Measurements from ENCODE around the gene MAMLD1. TPM values are rescaled to one million over a fixed set of nuclear protein-coding genes. Genes with fewer than 3 reads are reported as not detected.

MAMLD1 gene
- total and polyA plus RNA-seq, 2 experiments from 2014 or later = 4.1 to 9.0 TPM

DNA sequence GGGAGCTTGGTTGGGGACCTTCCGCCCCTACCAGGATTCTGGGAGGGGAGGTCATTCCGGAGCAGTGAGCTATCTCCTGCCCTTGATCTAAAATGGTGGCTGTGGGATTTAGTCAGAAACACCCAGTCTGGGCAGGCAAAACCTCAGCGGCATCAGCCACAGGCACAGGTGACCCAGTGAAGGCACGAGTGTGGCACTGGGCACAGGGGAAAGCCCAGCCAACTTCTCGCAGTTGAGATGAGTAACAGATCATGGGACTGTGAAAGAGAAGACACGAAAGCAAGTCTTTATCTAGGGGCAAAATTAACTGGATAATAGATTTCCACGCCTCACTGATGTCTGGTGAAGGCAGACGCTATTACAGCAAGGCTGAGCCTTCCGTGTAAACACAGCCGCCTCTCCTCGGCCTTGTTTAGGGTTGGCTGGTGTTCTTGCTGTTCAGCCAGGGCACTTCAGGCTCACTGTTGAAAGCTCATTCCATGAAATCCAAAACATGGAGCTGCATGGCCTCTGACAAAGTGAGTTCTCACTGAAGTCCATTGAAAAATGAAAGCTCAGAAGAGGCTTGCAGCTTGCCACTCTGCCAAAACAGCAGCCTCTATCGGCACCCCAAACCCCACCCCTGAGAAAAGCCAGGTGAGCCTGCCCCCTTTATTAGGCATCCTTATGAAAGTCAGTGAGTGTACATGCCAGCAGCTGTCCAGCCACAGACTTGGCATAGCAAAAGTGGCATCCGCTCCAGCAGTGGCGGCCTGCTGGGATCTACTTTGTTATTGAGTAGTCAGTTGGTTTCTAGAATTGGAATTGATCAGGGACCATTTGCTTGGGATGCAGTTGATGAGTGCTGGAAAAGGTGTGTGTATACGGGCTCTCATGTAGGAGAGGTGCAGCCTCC, 103.0 kb downstream of the MAMLD1 start:
- TF ChIP-seq EZH2 (IDR thresholded peaks at IDR 0.05; ENCODE audit: insufficient read depth, poor library complexity, severe bottlenecking) (no peak), EZH2phosphoT487 (IDR thresholded peaks at IDR 0.05; ENCODE audit: insufficient read depth, low read depth) (no peak)
- WGBS, 2 experiments (ENCODE audit: low coverage in 1 of 2, low lambda C conversion rate in 2 of 2, missing lambda C conversion rate in 2 of 2) = 71 to 73% methylated on average over 13 to 15 of the region's 15 CpGs

DNA sequence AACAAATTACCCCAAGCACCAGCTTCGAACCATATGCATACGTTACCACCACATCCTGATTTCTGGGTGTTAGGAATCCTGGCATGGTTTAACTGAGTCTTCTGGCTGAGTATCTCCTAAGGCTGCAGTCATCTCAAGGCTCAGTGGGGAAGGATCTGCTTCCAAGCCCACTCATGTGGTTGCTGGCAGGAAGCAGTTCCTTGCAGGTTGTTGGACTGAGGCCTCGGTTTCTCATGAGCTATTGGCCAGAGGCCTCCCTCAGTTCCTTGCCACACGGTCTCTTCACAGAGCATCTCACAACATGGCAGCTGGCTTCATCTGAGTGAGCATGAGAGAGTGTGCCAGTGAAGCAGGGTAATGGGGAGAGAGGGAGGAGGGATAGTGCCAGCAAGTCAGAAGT, 109.2 kb downstream of the MAMLD1 start:
- Histone ChIP-seq H3K27ac (no peak overlapping the region), H3K9ac (no peak overlapping the region), H3K9me3 (ENCODE audit: low read depth) (no peaks in the 10 kb centered on the region), H3K4me1 (ENCODE audit: insufficient read depth) (no peaks in the 10 kb centered on the region), H3K9me2 (ENCODE audit: insufficient read depth) (no peaks in the 10 kb centered on the region), H4K20me1 (ENCODE audit: insufficient read depth) (no peaks in the 10 kb centered on the region), H3K27me3 (replicated peaks; ENCODE audit: insufficient read depth) (no peaks in the 10 kb centered on the region), H3F3A (ENCODE audit: insufficient read depth) (no peaks in the 10 kb centered on the region), H3K36me3 (ENCODE audit: low read depth) (no peaks in the 10 kb centered on the region), H3K79me2 (ENCODE audit: insufficient read depth) (no peaks in the 10 kb centered on the region), H2AFZ (no peak overlapping the region), H3K4me3 (no peak overlapping the region), H3K4me2 (ENCODE audit: unreplicated experiment) (no peak overlapping the region)
- 95 to 100% methylated on average over 3 to 4 of the region's 4 CpGs for WGBS, 2 experiments (ENCODE audit: low coverage in 1 of 2, low lambda C conversion rate in 2 of 2, missing lambda C conversion rate in 2 of 2)
- no peak for TF ChIP-seq EZH2phosphoT487 (IDR thresholded peaks at IDR 0.05; ENCODE audit: insufficient read depth, low read depth)
- no peak for TF ChIP-seq EZH2 (IDR thresholded peaks at IDR 0.05; ENCODE audit: insufficient read depth, poor library complexity, severe bottlenecking)
- in situ Hi-C loops (cut with MboI) = no loop called here
- no peak for DNase-seq

More for the DNA sequence above, 103.0 kb downstream of the MAMLD1 start:
- Histone ChIP-seq H3K4me2 (ENCODE audit: unreplicated experiment) (no peak overlapping the region), H3K9me2 (ENCODE audit: insufficient read depth) (no peaks in the 10 kb centered on the region), H3K9ac (no peak overlapping the region), H3K36me3 (ENCODE audit: low read depth) (no peaks in the 10 kb centered on the region), H3K9me3 (ENCODE audit: low read depth) (no peaks in the 10 kb centered on the region), H3K4me1 (ENCODE audit: insufficient read depth) (no peaks in the 10 kb centered on the region), H3K27ac (no peak overlapping the region), H2AFZ (no peak overlapping the region), H3F3A (ENCODE audit: insufficient read depth) (no peaks in the 10 kb centered on the region), H3K27me3 (replicated peaks; ENCODE audit: insufficient read depth) (no peaks in the 10 kb centered on the region), H4K20me1 (ENCODE audit: insufficient read depth) (no peaks in the 10 kb centered on the region), H3K79me2 (ENCODE audit: insufficient read depth) (no peaks in the 10 kb centered on the region), H3K4me3 (no peak overlapping the region)
- in situ Hi-C loops (cut with MboI) = no loop called here
- no peak for DNase-seq

GRCh38 chrX:150473371-150473770, 110.3 kb downstream of the MAMLD1 start:
- Histone ChIP-seq H3K79me2 (ENCODE audit: insufficient read depth) (no peaks in the 10 kb centered on the region), H3K27me3 (replicated peaks; ENCODE audit: insufficient read depth) (no peaks in the 10 kb centered on the region), H3K27ac (no peak overlapping the region), H3K9me2 (ENCODE audit: insufficient read depth) (no peaks in the 10 kb centered on the region), H2AFZ (no peak overlapping the region), H4K20me1 (ENCODE audit: insufficient read depth) (no peaks in the 10 kb centered on the region), H3K4me1 (ENCODE audit: insufficient read depth) (no peaks in the 10 kb centered on the region), H3K9me3 (ENCODE audit: low read depth) (no peaks in the 10 kb centered on the region), H3K36me3 (ENCODE audit: low read depth) (no peaks in the 10 kb centered on the region), H3F3A (ENCODE audit: insufficient read depth) (no peaks in the 10 kb centered on the region), H3K9ac (no peak overlapping the region), H3K4me3 (no peak overlapping the region), H3K4me2 (ENCODE audit: unreplicated experiment) (no peak overlapping the region)
- WGBS, 2 experiments (ENCODE audit: low coverage in 1 of 2, low lambda C conversion rate in 2 of 2, missing lambda C conversion rate in 2 of 2) = 98 to 100% methylated on average over 6 to 7 of the region's 8 CpGs
- no peak for DNase-seq
- in situ Hi-C loops (cut with MboI) = no loop called here
- no peak for TF ChIP-seq EZH2 (IDR thresholded peaks at IDR 0.05; ENCODE audit: insufficient read depth, poor library complexity, severe bottlenecking)
- TF ChIP-seq EZH2phosphoT487 (IDR thresholded peaks at IDR 0.05; ENCODE audit: insufficient read depth, low read depth) = no peak

DNA sequence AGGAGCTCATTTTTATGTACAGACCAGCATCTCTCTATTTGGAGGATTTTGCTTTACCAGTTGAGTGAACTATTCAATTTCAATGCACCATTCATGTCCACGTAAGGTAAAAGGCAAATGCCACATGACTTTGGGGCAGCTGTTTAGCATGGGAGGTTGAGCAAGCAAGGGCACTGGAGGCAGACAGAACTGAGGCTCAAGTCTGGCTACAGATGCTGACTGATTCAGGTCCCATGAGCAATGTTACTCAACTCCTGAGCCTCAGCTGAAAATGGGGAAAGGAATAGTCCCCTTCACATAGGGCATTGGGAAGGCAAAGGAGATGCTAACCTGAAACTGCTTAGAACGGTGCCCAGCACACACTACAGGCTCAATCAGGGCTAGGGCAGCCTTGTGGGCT, 112.3 kb downstream of the MAMLD1 start:
- H2AFZ ChIP-seq = no peak overlapping the region

More for the DNA sequence above, 112.3 kb downstream of the MAMLD1 start:
- no peaks in the 10 kb centered on the region for H3K9me3 ChIP-seq (ENCODE audit: low read depth)
- no peak overlapping the region for H3K27ac ChIP-seq
- no peaks in the 10 kb centered on the region for H3K79me2 ChIP-seq (ENCODE audit: insufficient read depth)
- WGBS, 2 experiments (ENCODE audit: low coverage in 1 of 2, low lambda C conversion rate in 2 of 2, missing lambda C conversion rate in 2 of 2) = 89 to 100% methylated on average over 2 of the region's 2 CpGs
- H3K4me2 ChIP-seq (ENCODE audit: unreplicated experiment) = no peak overlapping the region
- H3K4me3 ChIP-seq = no peak overlapping the region
- TF ChIP-seq EZH2phosphoT487 (IDR thresholded peaks at IDR 0.05; ENCODE audit: insufficient read depth, low read depth) = no peak
- in situ Hi-C loops (cut with MboI) = loop anchor here (25.0 kb wide), 1 partner anchor 513 kb away; no protein-coding TSS in a partner anchor
- no peaks in the 10 kb centered on the region for H3K36me3 ChIP-seq (ENCODE audit: low read depth)
- H3K9me2 ChIP-seq (ENCODE audit: insufficient read depth) = no peaks in the 10 kb centered on the region
- no peak overlapping the region for H3K9ac ChIP-seq
- H4K20me1 ChIP-seq (ENCODE audit: insufficient read depth) = no peaks in the 10 kb centered on the region
- H3K4me1 ChIP-seq (ENCODE audit: insufficient read depth) = no peaks in the 10 kb centered on the region
- no peaks in the 10 kb centered on the region for H3F3A ChIP-seq (ENCODE audit: insufficient read depth)
- no peak for DNase-seq
- H3K27me3 ChIP-seq (replicated peaks; ENCODE audit: insufficient read depth) = no peaks in the 10 kb centered on the region
